Large intestine (tissue), 3 donors: ENCODE measurements around the gene MAX. TPM values are rescaled to one million over a fixed set of nuclear protein-coding genes. Genes with fewer than 3 reads are reported as not detected.

ENCODE experiments used
- DNase-seq, 2 donors: peaks; one replicate each; pipeline versions ENCODE4 v3.0.0 to v3.0.0-alpha.2; 2013
- H3K27ac ChIP-seq: one replicate; pipeline ENCODE4 v1.5.1; 2013; ENCODE audit warnings: low read length
- H3K27me3 ChIP-seq: 2 replicates; pipeline ENCODE4 v1.6.1; 2013; ENCODE audit warnings: low read length; ENCODE audit not compliant: control insufficient read depth, insufficient read depth
- H3K36me3 ChIP-seq: 2 replicates; pipeline ENCODE4 v1.6.1; 2013; ENCODE audit warnings: low read length; ENCODE audit not compliant: control insufficient read depth, insufficient read depth
- H3K4me1 ChIP-seq: one replicate; pipeline ENCODE4 v1.6.1; 2013; ENCODE audit warnings: low read length; ENCODE audit not compliant: control insufficient read depth, insufficient read depth
- H3K4me3 ChIP-seq: one replicate; pipeline ENCODE4 v1.5.1; 2013; ENCODE audit warnings: low read length
- H3K9me3 ChIP-seq: one replicate; pipeline ENCODE4 v1.6.1; 2013; ENCODE audit warnings: mild to moderate bottlenecking, low read depth, low read length, moderate library complexity; ENCODE audit not compliant: control insufficient read depth
- WGBS: methylation state at CpG from one replicate; pipeline ENCODE4 v1.1.5; 2013; ENCODE audit warnings: low lambda C conversion rate; ENCODE audit not compliant: insufficient coverage; 5-methylcytosine and 5-hydroxymethylcytosine counted together
- polyA plus RNA-seq: library from polyadenylated mRNA; unstranded; fragments of 120-200 nt; gene quantifications from one replicate; pipeline ENCODE4 v1.2.1, GENCODE V29; 2013

The MAX gene
- polyA plus RNA-seq, 1 donor, result 113 TPM

DNA sequence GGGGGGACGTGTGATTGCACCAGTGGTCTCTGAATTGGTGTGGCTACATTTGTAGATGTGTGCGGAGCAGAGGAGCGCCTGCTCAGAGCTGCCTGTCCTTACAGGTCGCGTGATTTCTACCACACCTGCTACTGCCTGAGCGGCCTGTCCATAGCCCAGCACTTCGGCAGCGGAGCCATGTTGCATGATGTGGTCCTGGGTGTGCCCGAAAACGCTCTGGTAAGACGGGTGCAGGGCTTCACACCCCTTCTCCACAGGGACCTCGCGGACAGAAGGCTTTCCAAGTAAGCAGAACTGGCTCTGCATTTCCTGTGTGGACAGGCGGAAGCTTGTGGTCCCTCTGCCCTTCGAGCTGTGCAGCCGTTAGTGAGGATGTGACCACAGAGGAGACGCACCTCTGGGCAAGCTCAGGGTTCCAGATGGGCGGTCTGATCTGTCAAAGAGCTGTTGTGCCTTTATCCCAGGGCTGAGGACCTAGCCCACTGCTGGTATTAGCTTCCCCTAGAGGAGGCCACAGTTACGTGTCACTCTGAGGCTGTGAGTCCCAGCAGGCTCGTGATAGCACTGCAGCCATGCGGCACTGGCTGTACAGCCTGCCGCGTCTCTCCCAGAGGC, 47.7 kb downstream of the MAX start:
- no peak overlapping the region for H3K27ac ChIP-seq
- peaks cover 35% of the 10 kb centered on the region for H3K36me3 ChIP-seq
- H3K4me3 ChIP-seq, result no peak overlapping the region
- no peaks in the 10 kb centered on the region for H3K27me3 ChIP-seq
- no CpG with 5 or more reads among the region's 23 CpGs for WGBS
- no peaks in the 10 kb centered on the region for H3K4me1 ChIP-seq
- H3K9me3 ChIP-seq, result no peaks in the 10 kb centered on the region
- no peak for DNase-seq

DNA sequence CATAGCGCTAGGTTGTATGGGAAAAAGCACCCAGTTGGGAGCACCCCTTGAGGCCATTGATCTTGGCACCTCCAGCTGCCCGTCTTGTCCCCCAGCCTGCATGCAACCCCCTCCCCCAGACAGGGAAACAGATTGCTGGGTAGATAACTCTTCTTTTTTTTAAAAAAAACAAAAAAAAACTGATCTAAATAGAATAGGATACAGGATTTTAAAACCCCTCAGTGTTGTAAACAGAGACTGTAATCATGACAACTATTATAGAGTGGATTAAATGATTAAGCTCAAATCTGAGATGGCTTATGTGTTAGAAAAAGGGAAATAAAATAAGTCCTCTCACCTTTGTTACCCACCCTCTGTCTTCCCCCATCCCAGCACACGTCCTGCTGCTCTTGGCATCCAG, 48.9 kb downstream of the MAX start:
- Histone ChIP-seq H3K27me3 (no peaks in the 10 kb centered on the region), H3K4me3 (no peak overlapping the region), H3K27ac (no peak overlapping the region), H3K36me3 (peaks cover 37% of the 10 kb centered on the region), H3K4me1 (no peaks in the 10 kb centered on the region), H3K9me3 (no peaks in the 10 kb centered on the region)
- no peak for DNase-seq
- WGBS, result no CpG with 5 or more reads among the region's 3 CpGs

DNA sequence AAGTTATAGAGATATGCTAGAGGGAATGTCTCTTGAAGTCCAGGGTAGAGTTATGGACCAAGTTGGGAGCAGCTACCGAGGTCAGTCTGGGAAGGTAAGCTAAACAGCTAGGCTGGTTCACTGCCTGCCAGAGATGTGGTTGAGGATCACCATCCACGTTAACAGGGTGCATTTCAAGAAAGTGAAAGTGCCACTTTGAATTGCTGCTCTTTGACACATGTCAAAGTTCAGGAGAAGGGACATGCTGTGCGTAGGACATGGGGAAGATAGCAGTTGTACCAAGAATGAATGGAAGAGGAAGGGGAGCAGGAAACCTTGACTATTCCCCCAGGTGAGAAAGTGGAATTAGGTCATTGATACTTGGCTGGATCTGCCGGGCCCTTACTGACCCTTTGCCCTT, 49.5 kb downstream of the MAX start:
- Histone ChIP-seq H3K27ac (no peak overlapping the region), H3K4me3 (no peak overlapping the region), H3K36me3 (peaks cover 40% of the 10 kb centered on the region), H3K9me3 (no peaks in the 10 kb centered on the region), H3K27me3 (no peaks in the 10 kb centered on the region), H3K4me1 (no peaks in the 10 kb centered on the region)
- peak in 1 of 2 donors; percentile 36 for DNase-seq
- WGBS, result 28% methylated on average over 2 of the region's 4 CpGs

DNA sequence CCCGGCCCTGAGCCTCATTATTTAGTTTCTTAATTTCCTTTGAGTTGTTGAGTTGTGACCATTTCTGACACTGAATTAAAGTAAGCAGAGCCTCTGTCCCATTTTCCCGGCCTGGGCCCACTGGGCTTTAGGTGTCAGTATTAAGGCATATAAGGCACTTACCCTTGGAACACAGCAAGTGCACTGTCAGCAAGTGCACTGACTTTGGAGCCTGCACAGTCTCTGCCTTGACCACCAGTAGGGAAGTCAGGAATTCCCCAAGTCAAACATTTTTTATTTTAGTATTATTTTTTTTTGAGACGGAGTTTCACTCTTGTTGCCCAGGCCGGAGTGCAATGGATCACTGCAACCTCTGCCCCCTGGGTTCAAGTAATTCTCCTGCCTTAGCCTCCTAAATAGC, 56.6 kb downstream of the MAX start:
- WGBS, result 100% methylated on average over 2 of the region's 4 CpGs
- no peak overlapping the region for H3K27ac ChIP-seq
- H3K4me1 ChIP-seq, result no peaks in the 10 kb centered on the region
- no peak overlapping the region for H3K4me3 ChIP-seq
- no peaks in the 10 kb centered on the region for H3K9me3 ChIP-seq
- peaks cover 54% of the 10 kb centered on the region for H3K36me3 ChIP-seq
- no peaks in the 10 kb centered on the region for H3K27me3 ChIP-seq
- DNase-seq, result no peak

DNA sequence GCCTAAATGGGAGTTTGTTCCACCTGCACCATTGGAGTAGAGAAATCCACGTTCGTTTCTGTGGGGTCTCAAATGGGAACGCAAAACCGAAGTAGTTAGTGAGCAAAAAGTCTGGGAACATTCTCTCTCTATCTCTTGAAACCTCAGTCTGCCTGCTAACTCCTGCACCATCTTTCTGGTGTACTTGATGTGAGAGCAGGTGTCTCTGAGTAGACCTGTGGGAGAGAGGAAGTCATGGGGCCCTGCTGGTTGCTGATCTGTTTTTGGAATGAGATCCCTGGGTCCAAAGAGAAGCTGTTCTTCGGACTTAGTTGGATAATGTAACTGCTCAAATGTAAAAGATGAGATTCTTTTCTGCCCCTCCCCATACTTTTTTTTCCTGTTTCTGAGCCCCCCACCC, 57.3 kb downstream of the MAX start:
- Histone ChIP-seq H3K9me3 (no peaks in the 10 kb centered on the region), H3K27me3 (no peaks in the 10 kb centered on the region), H3K36me3 (peaks cover 55% of the 10 kb centered on the region), H3K4me3 (no peak overlapping the region), H3K4me1 (no peaks in the 10 kb centered on the region), H3K27ac (no peak overlapping the region)
- DNase-seq, result no peak
- no CpG with 5 or more reads among the region's 5 CpGs for WGBS

DNA sequence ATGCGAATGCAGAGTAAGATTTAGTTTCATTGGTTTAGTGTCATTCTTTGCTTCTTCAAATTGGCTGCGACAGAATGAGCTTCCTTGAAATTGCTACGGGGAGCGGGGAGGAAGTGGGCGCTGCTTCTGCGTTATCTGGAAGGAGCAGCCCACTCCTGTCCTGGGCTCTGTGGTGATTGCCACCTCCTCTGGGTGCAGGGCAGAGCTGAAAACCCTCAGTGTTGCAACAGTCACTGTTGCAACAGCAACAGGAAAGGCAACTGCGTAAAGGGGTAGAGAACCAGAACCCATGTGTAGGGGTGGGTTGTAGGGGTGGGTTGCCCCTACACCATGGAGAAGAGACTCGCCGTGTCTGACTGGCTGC, 57.7 kb downstream of the MAX start:
- Histone ChIP-seq H3K9me3 (no peaks in the 10 kb centered on the region), H3K4me1 (no peaks in the 10 kb centered on the region), H3K4me3 (no peak overlapping the region), H3K36me3 (peaks cover 55% of the 10 kb centered on the region), H3K27me3 (no peaks in the 10 kb centered on the region), H3K27ac (no peak overlapping the region)
- no peak for DNase-seq
- WGBS, result no CpG with 5 or more reads among the region's 9 CpGs

DNA sequence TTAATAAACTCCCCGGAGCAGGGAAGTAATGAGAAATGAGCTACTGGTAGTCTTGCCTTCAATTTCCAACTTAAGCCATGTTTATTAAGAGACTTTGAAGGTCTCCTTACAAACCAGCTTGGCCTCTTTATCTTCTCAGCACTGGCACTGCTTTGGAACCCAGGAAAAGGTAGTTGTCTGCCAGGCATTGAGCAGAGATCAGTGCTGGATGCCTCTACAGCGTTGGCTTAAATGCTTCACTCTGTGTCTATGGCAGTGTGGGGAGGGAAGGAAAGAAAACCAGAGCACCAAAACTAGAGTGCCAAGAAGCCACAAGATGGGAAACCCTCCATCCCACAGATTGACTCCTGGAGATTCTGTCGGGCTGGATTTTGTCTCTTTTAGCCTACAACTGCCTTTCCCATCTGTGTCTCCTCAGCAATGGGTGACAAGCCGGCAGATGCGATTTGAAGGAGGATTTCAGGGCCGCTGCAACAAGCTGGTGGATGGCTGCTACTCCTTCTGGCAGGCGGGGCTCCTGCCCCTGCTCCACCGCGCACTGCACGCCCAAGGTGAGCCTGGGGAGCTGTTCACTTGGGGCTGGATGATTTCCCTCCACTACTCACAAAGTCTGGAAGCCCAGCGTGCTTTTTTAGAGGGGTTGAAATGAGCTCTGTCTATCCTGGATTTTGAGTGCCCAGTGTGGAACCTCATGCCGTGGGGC, 58.3 kb downstream of the MAX start:
- no peak overlapping the region for H3K27ac ChIP-seq
- H3K27me3 ChIP-seq, result no peaks in the 10 kb centered on the region
- H3K4me1 ChIP-seq, result no peaks in the 10 kb centered on the region
- H3K36me3 ChIP-seq, result peaks cover 55% of the 10 kb centered on the region
- no peak overlapping the region for H3K4me3 ChIP-seq
- DNase-seq, result no peak
- no CpG with 5 or more reads among the region's 12 CpGs for WGBS
- H3K9me3 ChIP-seq, result no peaks in the 10 kb centered on the region

DNA sequence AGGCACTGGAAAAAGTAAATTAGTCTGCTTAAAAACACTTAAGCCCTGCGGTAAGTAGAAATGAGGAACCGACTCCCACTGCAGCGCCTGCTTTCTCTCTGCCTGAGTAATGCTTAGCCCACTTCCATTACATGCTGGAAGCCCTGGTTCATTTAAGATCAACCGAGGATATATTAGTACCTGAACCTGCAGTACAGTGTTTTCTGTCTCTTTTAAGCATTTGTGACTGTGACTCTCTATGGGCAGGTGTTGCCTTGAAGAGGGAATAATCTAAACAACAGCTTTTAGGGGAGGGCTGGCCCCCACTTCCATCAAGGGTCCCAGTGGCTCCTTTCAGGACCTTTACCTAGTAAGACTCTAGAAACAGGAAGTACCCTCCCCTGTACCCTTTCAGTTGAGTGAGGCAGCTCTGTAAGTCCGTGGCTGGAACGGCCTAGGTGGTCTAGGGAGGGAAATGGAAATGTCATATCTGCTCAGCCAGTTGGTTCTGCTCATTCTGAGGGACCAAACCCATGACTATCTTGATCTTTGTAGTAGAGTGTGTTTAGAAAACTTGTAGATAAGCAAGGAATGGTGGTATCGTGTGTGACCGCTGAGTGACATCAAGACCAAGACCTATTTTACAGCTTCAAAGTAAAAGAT, 59.5 kb downstream of the MAX start:
- whole genome bisulfite sequencing, result no CpG with 5 or more reads among the region's 8 CpGs
- H3K36me3 ChIP-seq, result peaks cover 51% of the 10 kb centered on the region
- no peak overlapping the region for H3K27ac ChIP-seq

DNA sequence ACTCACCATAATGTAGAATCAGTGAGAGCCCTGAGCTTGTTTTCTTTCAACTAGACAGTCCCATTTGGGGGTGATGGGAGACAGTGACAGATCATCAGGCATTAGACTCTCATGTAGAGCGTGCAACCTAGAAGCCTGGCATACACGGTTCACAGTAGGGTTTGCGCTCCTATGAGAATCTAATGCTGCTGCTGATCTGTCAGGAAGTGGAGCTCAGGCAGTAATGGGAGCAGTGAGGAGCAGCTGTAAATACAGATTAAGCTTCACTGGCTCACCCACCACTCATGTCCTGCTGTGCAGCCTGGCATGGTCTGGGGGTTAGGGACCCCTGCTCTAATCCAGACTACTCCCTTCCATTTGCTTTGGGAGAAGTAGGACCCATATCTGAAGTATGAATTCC, 60.0 kb downstream of the MAX start:
- Histone ChIP-seq H3K36me3 (peaks cover 53% of the 10 kb centered on the region), H3K27ac (no peak overlapping the region), H3K4me1 (no peaks in the 10 kb centered on the region), H3K4me3 (no peak overlapping the region), H3K9me3 (no peaks in the 10 kb centered on the region), H3K27me3 (no peaks in the 10 kb centered on the region)
- WGBS, result no CpG with 5 or more reads among the region's 3 CpGs
- DNase-seq, result no peak

More for the DNA sequence above, 59.5 kb downstream of the MAX start:
- H3K9me3 ChIP-seq, result no peaks in the 10 kb centered on the region
- H3K4me3 ChIP-seq, result no peak overlapping the region
- DNase-seq, result no peak
- H3K27me3 ChIP-seq, result no peaks in the 10 kb centered on the region
- no peaks in the 10 kb centered on the region for H3K4me1 ChIP-seq

DNA sequence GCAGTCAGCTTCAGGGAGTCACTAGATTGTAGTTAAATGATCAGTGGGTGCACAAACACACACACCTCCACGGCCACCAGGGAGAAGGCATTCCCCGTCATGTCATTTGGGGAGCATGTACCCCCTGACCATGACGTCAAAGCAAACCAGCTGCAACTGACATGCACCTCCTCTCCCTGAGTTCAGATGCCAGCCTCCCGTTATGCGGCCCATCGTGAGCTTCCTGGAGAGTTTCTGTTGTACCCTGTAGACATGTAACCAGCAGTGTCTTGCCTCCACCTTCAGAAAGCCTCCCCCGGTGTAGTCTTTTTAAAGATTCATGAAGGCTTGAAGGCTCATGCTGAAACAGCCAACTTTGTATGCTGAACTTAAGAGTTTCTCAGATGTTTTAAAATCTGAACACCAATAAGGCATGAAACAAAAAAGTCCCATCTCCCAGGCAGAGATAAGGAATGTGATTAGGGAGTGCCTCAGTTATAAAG, 60.8 kb downstream of the MAX start:
- Histone ChIP-seq H3K4me3 (no peak overlapping the region), H3K27ac (no peak overlapping the region), H3K27me3 (no peaks in the 10 kb centered on the region), H3K9me3 (no peaks in the 10 kb centered on the region), H3K36me3 (peaks cover 49% of the 10 kb centered on the region), H3K4me1 (no peaks in the 10 kb centered on the region)
- WGBS, result 100% methylated on average over 1 of the region's 7 CpGs
- DNase-seq, result no peak
